ENCODE data around the gene MYO9B. TPM values are rescaled to one million over a fixed set of nuclear protein-coding genes. Genes with fewer than 3 reads are reported as not detected.

MYO9B gene
- total RNA-seq, 1 experiment from 2014 or later: 27.5 TPM

DNA sequence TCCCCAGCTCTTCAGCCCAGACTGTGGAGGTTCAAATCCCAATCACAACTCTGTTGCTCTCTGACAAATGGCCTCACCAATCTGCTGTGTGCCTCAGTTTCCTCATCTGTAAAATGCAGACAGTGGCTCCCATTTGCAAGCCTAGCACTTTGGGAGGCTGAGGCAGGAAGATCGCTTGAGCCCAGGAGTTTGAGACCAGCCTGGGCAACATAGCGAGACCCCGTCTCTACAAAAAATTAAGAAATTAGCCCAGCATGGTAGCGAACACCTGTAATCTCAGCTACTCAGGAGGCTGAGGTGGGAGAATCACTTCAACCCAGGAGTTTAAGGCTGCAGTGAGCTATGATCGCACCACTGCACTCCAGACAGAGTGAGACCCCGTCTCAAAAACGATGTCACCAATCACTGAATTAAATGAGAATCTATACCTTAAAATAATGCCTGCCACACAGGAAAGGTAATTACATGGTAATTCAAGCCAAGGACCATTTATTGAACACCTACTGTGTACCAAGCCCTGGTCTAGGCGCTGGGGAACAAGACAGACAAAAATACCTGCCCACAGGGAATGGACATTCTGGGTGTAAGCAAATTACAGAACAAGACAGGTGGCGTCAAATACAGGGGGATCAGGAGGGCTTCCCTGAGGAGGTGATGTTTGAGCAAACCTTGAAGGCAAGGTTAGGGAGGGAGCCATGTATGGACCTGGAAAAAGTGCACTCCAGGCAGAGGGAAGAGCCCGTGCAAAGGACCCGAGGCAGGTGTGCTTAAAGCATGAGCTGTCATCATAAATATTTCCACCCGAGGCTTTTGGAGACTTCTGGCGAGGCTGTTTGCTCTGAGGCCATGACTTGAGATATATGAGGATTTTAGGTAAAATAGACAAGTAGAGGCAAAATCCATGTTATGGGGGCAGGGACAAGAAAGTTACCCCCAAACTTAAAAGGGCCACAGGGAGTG, 162.4 kb downstream of the MYO9B start:
- no peak for DNase-seq (ENCODE audit: low read depth)

DNA sequence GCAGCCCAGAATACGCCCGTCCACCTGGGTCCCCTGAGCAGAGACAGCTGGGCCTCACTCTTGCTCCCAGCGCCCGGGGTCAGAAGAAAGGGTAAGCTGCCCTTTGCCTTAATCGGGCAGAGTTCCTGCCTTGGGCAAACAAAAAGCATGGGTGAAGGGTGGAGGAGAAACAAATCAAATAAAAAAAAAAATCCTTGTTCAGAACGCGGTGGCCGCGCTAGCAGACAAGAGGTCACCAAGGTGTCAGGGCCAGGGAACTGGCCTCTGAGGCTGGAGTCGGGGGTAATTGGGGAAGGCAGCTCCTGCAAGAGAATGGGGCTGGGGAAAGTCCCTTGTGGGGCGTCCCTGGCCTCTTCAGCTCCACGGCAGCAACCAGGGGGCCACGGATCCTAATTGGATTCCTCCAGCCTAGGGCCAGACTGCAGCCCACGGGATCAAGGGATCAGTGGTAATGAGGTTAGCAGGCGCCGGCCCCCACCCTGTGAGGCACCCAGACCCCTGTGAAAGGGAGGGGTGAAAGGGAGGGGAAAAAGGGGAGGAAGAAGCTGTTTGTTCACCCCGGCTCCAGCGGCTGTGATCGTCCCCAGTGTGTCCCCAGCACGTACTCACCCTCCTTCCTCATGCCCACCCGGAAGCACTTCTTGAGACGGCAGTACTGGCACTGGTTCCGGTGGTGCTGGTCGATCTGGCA, 164.6 kb downstream of the MYO9B start:
- DNase-seq (ENCODE audit: low read depth): no peak

DNA sequence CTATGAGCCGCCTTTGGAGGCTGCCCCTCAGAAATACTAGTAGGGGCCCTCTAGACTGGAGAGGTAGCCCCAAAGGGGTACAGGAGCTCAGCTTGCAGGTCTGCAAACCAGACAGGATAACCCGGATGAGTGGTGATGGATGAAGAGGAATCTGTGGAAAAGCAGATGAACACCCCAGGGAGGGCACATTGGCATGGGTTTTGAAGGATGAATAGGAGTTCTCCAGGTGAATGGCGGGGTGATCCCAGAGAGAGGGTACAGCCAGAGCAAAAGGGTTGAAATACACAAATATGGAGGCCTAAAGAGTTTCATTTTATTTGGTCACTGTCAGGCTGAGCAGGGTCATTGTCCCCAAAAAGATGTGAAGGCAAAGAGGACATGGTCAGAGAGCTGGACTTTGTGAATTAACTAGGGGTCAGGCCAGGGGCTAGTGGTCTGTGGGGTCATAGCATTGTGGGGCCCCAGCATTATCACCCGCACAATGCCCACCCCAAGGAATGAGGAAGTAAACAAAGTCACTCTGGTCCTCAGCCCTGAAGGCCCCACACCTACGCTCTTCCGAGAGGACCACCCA, 165.3 kb downstream of the MYO9B start:
- no peak for DNase-seq (ENCODE audit: low read depth)

DNA sequence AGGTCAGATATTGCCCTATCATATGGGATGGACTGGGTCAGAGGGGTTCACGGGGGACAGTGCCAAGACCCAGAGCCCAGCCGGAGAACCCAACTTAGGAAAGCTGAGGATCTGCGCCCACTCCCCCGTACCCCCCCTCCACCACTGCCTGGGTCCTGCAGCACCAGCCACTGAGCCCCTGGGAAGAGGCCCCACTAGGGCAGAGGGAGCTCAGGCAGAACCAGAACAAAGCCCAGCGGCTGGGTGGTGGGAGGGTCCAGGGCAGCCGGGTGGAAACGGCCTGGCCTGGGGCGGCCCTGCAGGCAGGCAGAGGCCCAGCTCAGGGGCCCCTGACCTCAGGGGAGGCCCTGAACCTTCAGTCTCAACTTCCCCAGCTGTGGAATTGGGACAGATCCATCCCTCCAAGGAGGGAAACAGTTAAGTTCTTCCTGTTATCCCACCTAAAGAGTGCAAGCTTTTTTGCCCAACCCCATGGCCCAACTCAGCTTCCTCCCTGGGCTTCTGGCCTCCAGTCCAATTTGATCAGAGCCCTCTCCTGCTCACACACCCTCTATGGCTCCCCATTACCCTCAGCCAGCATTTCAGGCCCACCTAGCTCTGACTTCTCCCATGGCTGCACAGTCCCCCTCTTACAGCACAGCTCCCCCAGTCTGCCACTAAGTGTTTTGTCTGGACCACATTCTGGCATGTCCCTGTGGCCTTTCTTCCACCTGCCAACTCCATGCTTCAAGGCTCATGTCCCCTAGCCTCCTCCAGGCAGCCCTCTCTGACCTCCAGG, 167.0 kb downstream of the MYO9B start:
- no peak for DNase-seq (ENCODE audit: low read depth)

DNA sequence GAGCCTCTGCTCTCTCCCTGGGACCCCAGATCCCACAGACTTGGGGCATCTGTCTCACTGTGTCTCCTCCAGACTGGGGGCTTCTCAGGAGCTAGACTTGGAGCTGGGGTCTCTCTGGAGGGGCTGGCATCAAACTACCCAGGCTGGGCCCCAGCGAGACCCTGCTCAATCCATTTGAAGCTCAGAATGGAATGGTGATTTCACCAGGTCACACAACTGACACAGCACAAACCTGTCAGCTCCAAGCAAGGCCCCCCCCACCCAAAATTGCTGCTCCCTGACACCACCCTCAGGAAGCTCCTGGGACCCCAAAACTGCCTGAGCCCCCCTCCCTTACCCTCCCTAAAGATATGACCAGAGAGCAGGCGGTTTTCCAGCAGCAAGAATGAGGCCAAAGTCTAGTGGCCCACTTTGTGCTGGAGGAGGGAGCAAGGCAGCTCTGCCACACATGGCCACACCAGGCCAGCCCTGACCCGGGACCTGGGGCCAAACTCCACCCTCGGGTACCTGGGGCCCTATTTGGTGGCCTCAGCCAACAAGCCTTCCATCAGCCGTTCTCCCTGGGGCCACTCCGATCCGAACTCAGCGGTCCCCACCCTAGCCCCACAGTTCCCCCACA, 167.7 kb downstream of the MYO9B start:
- DNase-seq (ENCODE audit: low read depth): no peak

DNA sequence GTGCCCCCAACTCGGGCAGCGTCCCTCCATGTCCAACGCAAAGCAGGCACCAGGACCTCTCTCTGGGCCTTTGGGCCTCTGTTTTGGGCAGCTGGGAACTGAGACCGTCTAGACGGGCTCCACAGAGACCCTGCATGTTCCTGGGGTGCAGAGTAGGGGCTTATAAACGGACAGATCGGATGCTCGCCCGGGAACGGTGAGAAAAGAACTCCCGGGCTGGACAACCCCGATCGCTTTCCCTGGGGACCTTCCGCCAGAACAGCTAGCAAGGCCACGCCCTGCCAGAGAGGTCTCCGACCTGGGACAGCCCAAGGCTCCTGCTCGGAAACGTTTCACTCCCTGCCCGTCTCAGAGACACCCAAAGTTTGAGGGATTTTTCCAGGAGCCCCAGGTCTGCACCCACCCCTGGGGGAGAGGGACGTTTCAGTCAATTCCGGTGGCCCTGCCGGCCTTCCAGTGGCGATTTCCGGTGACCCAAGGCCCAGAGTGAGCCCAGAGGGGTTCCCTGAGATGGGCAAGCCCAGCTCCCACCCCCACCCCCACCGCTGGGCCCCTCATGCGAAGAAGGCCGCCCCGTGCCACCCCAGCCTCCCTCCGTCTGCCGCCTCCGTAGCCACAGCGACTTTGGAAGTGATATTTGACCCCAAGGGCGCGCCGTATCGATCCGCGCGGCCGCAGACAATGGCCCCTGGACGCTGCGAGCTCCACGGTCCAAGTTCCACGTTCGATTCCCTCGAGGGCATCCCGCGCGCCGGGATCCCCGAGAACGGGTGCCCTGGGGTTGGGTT, 168.4 kb downstream of the MYO9B start:
- DNase-seq (ENCODE audit: low read depth): peak; percentile 50

DNA sequence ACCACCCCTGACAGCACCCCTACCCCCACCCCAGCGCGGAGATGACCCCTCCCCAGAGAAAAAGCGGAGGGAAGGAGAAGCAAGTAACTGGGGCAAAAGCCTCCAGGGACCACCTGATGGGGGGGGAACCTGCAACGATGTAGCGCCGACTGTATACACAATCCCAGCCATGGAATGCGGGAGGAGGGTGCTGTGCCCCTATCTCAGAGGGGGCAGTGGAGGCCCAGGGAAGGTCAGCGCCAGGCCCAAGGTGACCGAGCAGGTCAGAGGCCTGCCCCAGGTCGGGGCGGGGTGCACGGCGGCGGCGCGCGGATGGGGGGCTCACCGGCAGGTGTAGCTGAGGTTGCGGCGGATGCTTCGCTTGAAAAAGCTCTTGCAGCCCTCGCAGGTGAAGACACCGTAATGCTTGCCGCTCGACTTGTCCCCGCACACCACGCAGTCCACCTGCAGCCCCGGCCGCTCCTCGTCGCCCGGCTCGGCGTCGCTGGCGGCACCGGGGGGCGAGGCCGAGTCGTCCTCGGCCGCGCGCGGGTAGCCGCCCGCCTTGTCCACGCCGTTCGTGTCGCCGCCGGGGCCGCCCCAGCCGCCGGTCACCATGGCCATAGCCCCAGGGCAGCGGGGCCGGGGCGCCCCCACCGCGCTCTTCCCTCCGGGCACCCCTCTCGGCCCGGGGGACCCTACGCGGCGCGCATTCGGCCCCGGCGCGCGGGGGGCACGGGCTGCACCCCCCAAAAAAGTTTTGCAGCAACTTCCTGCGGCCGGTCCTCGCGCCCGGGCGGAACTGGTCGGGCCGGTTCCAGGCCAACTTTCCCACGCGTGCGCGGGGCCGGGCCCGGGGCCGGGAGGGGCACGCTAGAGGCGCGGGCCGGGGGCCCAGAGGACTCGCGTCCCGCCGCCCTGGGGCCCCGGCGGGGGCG, 169.3 kb downstream of the MYO9B start:
- no peak for DNase-seq (ENCODE audit: low read depth)

DNA sequence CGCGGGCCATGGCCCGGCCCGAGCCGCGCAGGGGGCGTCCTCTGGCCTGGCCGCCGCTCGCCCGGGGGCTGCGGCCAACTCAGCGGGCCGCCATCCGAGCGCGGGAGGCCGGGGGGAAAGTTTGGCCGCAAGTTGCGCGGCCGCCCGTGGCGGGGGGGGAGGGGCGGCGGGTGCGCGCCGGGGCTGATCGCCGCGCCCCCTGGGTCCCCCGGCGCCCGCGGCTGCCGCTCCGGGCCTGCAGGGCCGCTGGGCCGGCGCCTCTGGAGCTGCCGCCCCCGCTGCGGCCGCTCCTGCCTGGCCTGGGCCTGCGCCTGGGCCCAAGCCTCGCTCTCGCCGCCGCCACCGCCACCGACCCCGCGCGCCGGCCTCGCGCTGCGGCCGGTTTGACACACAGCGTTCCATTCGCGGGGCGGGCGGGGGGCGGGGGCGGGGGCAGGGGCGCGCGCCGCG, 170.0 kb downstream of the MYO9B start, which contains the start of gene NR2F6:
NR2F6 (minus strand) TSS at position 385 of the 450 bp plus-strand sequence. CDS start 699 bp downstream, outside the sequence.
- no peak for DNase-seq (ENCODE audit: low read depth)

DNA sequence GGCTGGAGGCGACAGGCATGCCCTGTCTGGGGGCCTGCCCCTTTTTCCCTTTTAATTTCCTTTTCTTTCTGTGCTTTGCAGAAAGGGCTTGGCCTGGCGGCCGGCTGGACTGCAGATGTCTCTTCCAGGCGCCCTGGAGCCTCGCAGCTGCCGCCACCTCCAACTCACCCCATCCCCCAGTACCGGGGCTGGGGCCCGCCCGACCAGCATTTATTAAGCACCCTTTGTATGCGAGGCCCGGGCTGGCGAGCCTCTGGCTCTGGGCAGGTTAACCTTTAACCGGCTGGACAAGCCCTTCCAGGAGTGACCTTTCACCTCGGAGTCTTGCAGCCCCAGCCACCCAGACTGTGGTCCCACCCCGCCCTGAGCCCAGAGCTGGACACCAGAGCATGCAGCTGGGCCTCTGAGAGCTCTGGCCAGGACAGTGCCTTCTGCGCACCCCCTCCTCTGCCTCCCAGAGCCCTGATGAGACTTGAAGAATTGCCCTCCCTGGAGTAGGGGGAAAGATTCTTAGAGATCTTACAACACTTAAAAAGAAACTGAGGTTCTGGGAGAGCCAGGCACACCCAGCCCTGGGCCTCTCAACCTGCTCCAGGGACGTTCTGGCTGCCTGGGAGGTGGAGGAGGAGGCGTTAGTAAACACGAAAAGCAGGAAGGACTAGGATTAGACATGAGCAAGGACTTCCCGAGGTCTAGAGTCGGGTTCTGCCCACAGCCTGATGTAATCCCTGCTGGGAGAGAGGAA, 171.3 kb downstream of the MYO9B start:
- peak; percentile 61 for DNase-seq (ENCODE audit: low read depth)

DNA sequence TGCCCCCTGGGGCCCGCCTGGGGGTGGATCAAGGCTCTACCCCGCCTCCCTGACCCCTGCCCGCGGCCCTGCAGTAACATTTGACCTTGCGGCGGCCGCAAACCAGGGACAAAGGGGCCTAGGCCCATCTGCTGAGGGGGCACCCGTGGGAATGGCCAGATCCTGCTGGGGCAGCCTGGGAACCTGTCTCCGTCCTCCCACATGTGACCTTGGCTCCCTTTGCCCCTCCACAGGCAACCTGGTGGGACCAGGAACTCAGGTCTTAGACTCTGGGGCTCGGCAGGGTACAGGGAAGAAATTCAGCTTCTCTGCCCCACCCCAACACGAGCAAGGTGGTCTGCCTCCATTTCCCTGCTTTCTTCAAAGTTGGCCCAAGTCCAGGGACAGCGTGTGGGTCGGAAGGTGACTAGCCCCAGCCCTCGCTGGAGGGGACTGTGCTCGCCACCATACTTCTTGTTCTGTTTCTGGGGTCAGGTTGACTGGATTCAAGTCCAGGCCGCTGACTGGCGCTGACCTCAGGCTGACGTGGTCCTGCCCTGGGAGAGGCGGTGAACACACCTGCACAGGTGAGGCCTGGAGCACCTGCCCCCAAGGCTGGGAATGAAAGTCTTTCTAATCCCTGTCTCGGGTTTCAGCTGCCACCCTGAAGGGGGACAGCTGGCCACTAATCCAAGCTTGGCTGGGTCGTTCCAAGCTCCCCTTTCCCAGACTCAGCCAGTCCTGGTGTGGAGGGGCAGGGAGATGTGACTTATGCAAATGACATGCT, 172.6 kb downstream of the MYO9B start:
- no peak for DNase-seq (ENCODE audit: low read depth)

DNA sequence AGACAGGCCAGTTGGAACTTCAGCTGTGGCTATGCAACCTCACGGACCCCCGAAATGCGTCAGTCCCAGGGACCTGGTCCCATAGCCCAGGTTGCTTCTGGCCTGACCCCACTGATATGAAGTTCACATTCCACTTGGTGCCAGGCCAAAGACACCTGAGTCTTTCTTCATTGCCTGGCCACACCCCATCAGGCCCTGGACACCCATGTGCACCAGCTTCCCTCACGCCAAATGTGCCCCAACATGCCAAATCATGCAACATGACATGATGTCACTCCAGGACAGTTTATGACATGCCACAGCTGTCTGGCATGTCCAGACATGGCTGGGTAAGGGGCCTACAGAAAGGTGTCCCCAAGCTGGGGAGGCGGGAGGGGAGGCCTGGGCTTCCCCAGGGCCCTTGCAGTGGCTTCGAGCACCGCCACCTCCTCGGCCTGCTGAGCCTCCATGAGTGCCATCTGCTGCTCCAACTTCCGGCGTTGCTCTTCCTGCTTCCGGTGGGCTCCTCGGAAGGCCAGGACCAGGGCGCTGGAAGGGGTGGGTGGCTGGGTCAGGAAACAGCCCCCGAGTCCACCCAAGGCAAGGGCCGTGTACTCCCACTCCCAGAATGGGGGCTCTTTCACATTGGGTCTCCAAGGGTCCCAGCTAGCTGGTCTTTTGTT, 174.4 kb downstream of the MYO9B start:
- DNase-seq (ENCODE audit: low read depth): no peak

DNA sequence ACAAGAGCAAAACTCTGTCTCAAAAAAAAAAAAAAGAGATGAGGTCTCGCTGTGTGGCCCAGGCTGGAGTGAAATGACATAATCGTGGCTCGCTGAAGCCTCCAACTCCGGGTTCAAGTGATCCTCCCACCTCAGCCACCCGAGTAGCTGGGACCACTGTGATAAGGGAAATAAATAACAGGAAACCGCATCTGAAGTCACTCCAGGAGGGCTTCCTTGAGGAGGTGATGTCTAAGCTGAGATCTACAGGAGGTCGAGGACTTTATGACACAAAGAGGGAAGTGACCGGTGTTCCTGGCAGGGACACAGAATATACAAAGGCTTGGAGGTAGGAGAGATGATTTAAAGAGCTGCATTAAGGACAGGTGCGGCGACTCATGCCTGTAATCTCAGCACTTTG, 179.1 kb downstream of the MYO9B start:
- no peak for DNase-seq (ENCODE audit: low read depth)

DNA sequence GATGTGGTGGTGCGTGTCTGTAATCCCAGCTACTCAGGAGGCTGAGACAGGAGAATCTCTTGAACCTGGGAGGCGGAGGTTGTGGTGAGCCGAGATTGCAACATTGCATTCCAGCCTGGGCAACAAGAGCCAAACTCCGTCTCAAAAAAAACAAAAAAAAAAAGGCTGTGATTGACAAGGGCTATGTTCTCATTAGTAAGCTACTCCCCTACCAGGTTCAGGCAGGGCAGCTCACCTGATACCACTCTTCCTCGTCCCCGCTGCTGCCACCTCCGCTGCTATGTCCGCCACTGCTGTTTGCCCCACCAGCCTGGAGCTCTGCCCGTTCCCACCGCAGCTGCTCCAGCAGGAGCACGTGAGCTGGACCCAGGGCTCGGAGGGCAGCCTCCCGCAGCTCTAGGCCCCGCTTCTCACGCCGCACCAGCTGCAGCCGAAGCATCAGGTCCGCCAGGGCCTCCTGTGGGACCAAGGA, 179.6 kb downstream of the MYO9B start:
- DNase-seq (ENCODE audit: low read depth): peak; percentile 30

DNA sequence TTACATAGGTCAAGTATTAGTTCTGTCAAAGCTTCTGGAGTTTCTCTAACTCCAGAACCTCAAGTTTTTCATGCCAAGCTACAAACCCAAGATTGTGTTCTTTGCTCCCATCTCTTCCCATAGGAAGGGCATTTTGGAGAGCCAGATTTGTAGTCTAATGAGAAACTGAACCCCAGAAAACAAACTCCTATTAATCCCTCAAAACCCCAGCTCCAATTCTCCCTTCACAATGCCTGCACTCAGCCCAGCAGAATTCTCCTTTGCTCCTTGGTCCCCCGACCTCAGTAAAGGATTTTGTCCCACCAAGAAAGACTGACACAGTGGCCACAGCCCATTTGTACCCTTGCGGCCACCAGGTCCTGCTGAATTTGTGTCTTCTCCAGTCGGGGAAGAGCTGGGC, 180.6 kb downstream of the MYO9B start:
- DNase-seq (ENCODE audit: low read depth): no peak

DNA sequence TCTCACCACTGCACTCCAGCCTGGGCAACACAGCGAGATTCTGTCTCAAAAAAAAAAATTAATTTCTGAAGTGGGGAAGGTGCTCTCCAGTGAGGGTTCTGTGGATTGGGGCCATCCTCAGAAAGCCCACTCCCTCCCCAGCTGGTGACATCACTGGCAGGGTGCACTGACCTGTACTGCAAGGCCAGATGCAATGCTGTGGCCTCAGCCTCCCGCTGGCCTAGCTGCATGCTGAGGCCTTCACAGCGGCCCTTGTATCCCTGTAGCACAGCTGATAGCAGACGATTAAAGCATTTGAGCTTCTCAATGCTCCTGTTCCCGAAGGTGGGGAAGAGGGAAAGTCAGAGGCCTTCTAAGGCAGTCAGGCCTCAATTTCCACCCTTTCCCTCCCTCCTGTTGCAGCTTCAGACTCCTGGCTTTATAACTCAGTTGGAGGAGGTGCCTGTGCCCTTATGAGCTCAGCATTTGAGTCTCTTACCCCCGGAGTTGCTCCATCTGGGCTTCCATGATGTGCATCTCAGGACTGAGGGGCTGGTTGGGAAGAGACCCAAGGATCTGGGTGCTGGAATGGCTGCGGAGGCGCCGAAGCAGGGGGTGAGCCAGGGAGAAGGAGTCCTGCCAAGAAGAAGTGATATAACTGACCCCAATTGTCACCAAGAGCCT, 183.7 kb downstream of the MYO9B start:
- DNase-seq (ENCODE audit: low read depth): no peak

DNA sequence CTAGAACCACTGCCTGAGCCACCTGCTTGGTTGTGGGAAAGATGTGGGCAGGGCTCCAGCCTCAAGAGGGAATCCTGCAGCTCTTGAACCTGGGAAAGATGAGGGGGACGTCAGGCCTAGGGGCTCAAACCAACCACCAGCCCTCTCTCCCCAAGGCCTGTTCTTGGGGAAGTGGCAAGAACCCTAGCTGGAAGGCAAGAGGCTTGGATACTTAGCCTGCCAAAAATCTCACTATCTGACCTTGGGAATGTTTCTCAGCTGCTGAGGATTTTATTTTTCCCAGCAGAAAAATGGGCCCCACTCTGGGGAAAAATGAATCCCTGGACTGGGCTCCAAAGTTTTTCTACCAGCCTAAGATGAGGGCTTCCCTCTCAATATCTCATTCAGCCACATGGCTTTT, 184.4 kb downstream of the MYO9B start:
- no peak for DNase-seq (ENCODE audit: low read depth)

All from Daoy (cell line).